Uterus (tissue), 2 donors: ENCODE results near the gene CNR2.

Experiments
- CTCF ChIP-seq, 4 experiments: fragments of 200-600 bp in 2 of 4; fragments of 450-650 bp in 2 of 4; sonication (generic) in 2 of 4; IDR thresholded peaks; one replicate each; pipeline ENCODE4 v1.5.1; 2016 to 2019; ENCODE audit warnings: antibody characterized with exemption in 4 of 4, mild to moderate bottlenecking in 2 of 4, moderate library complexity in 1 of 4
- POLR2A ChIP-seq, 2 donors: fragments of 450-650 bp; IDR thresholded peaks; one replicate each; pipeline ENCODE4 v1.6.1; 2016; ENCODE audit warnings: antibody characterized with exemption in 2 of 2, mild to moderate bottlenecking in 1 of 2, moderate library complexity in 1 of 2

GRCh38 chr1:23924601-23925000 is 11.4 kb upstream of the CNR2 start:
- TF ChIP-seq CTCF (IDR thresholded peaks at IDR 0.05), result no peak
- no peak for TF ChIP-seq POLR2A (IDR thresholded peaks at IDR 0.05)
